ENCODE measurements around the gene COL6A1. TPM values are rescaled to one million over a fixed set of nuclear protein-coding genes. Genes with fewer than 3 reads are reported as not detected.
A peak's percentile ranks its signal among the peaks of the same experiment; 100 is the strongest.

Gene COL6A1, protein sequence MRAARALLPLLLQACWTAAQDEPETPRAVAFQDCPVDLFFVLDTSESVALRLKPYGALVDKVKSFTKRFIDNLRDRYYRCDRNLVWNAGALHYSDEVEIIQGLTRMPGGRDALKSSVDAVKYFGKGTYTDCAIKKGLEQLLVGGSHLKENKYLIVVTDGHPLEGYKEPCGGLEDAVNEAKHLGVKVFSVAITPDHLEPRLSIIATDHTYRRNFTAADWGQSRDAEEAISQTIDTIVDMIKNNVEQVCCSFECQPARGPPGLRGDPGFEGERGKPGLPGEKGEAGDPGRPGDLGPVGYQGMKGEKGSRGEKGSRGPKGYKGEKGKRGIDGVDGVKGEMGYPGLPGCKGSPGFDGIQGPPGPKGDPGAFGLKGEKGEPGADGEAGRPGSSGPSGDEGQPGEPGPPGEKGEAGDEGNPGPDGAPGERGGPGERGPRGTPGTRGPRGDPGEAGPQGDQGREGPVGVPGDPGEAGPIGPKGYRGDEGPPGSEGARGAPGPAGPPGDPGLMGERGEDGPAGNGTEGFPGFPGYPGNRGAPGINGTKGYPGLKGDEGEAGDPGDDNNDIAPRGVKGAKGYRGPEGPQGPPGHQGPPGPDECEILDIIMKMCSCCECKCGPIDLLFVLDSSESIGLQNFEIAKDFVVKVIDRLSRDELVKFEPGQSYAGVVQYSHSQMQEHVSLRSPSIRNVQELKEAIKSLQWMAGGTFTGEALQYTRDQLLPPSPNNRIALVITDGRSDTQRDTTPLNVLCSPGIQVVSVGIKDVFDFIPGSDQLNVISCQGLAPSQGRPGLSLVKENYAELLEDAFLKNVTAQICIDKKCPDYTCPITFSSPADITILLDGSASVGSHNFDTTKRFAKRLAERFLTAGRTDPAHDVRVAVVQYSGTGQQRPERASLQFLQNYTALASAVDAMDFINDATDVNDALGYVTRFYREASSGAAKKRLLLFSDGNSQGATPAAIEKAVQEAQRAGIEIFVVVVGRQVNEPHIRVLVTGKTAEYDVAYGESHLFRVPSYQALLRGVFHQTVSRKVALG
- 1 to 10 TPM; 2.8 to 3.6 (median 3.0) TPM for total RNA-seq

DNA sequence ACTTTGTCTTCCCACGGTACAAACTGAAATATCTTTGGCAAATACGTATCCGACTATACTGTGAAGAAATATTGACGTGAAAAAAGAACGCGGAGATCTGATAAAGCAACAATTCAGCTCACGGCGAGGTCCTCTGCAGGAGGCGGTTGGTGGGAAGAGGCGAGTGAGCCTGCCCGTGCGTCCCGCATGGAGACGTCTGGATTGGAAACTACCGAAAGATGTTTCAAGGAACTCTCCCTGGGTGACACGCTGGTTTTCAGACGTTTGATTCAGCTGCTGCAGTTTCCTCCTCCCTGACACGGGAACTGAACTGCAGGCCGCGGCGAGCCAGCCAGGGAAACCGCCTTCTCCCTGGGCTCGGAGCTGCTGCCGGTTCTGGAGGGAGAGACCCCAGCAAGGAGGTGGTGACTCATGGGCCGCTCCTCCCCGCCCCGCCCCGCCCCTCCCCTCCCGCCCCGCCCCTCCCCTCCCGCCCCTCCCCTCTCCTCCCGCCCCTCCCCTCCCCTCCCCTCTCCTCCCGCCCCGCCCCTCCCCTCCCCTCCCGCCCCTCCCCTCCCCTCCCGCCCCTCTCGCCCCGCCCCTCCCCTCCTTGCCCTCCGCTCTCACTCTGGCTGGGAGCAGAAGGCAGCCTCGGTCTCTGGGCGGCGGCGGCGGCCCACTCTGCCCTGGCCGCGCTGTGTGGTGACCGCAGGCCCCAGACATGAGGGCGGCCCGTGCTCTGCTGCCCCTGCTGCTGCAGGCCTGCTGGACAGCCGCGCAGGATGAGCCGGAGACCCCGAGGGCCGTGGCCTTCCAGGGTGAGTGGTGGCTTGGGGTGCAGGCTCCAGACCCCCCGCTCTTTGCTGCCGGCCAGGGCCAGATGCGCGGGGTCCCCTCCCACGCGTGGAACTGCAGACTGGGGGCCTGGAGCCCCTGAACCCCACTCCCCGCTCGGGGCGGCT is at the start of gene COL6A1:
COL6A1 (plus strand) TSS at position 620 of the 941 bp plus-strand sequence; CDS start at position 701, 81 bp downstream.
- DNase-seq (peak; percentile 52), ATAC-seq (peak; percentile 49 to 57)
- Mint-ChIP-seq H3K27me3 (ENCODE audit: low read depth) (no peaks in the 10 kb centered on the region), H3K4me1 (ENCODE audit: low read depth) (peaks cover 7% of the 10 kb centered on the region), H3K4me3 (peak within 1 kb of the TSS; percentile 54), H3K36me3 (ENCODE audit: insufficient read depth) (no peaks in the 10 kb centered on the region), H3K9me3 (no peaks in the 10 kb centered on the region)

DNA sequence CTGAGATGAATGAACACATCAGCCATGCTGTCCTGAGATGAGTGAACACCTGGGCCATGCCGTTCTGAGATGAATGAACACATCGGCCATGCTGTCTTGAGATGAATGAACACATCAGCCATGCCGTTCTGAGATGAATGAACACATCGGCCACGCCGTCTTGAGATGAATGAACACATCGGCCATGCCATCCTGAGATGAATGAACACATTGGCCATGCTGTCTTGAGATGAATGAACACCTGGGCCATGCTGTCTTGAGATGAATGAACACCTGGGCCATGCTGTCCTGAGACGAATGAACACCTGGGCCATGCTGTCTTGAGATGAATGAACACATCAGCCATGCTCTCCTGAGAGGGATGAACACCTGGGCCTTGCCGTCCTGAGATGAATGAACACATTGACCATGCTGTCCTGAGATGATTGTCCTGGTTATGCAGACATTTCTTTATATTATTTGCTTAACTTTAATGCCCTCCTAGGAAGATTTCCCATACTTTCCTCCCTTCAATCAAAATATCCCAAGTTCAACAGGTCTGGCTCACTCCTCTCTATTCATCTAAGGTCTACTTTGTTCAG is 48.6 kb upstream of the COL6A1 start:
- H3K27me3 Mint-ChIP-seq (ENCODE audit: low read depth), result peaks cover 5% of the 10 kb centered on the region
- H3K36me3 Mint-ChIP-seq (ENCODE audit: insufficient read depth), result peaks cover 4% of the 10 kb centered on the region
- H3K4me1 Mint-ChIP-seq (ENCODE audit: low read depth), result no peaks in the 10 kb centered on the region
- H3K9me3 Mint-ChIP-seq, result no peaks in the 10 kb centered on the region
- ATAC-seq (no peak), DNase-seq (no peak)
- H3K4me3 Mint-ChIP-seq, result no peak overlapping the region

DNA sequence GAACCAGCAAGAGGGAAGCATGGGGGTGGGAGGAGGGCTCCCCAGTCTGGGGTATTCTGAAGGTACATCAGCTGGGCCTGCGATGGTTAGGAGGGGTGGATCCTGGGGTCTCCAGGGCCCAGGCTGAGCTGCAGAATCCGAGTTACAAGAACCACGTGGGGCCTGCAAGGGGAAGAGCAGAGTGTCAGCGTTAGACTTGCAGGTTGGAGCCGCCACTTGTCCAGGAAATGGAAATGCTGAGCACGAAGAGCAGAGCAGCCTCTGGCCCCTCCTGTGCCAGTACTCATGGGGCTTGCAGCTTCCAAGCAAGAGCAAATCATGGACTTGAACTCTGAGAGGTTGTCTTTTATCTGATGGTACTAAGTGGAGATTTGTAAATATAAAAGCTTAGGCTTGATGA is 47.5 kb upstream of the COL6A1 start:
- no peak overlapping the region for H3K4me3 Mint-ChIP-seq
- H3K27me3 Mint-ChIP-seq (ENCODE audit: low read depth), result peaks cover 5% of the 10 kb centered on the region
- DNase-seq, result no peak
- ATAC-seq, result no peak
- no peaks in the 10 kb centered on the region for H3K4me1 Mint-ChIP-seq (ENCODE audit: low read depth)
- H3K9me3 Mint-ChIP-seq, result no peaks in the 10 kb centered on the region
- peaks cover 4% of the 10 kb centered on the region for H3K36me3 Mint-ChIP-seq (ENCODE audit: insufficient read depth)

DNA sequence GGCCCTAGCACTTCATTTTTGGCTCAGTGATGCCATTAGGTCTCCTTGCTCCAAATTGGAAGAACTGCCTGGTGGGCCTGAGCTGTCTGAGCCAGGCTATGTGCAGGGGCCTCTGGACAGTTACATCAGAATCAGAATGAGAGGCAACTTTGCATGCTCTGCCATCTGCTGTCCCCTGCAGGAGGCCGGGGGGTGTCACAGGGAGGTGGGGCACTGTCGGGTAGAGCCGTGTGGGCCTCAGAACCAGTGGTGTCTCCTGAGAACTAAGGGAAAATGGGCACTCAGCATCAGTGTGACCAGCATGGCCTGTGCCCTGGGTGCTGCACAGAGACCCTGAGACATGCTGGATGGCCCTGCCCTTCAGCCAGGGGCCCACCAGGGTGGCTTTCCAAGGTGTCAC is 47.0 kb upstream of the COL6A1 start:
- H3K27me3 Mint-ChIP-seq (ENCODE audit: low read depth), result peaks cover 5% of the 10 kb centered on the region
- H3K36me3 Mint-ChIP-seq (ENCODE audit: insufficient read depth), result peaks cover 4% of the 10 kb centered on the region
- DNase-seq (no peak), ATAC-seq (no peak)
- H3K4me1 Mint-ChIP-seq (ENCODE audit: low read depth), result no peaks in the 10 kb centered on the region
- H3K9me3 Mint-ChIP-seq, result no peaks in the 10 kb centered on the region
- H3K4me3 Mint-ChIP-seq, result no peak overlapping the region

DNA sequence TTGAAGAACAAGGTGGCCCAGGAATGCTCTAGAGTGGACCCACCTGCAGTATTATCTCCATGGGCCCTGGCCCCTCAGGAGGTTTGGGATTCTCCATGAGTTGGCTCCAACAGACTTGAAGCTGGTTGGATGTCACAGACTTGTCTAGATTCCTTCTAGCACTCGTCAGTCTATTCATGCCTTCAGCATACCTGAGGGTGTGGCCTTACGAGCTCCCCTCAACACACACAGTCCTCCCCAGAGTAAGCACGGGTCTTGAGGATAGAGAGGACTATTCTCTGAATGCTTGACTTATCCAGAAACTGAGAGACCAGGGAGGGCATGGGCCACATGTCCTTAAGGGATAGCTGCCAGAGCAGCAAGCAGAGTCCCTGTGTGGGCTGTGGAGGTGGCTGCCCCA is 45.9 kb upstream of the COL6A1 start:
- Mint-ChIP-seq H3K9me3 (no peaks in the 10 kb centered on the region), H3K4me3 (no peak overlapping the region), H3K4me1 (ENCODE audit: low read depth) (no peaks in the 10 kb centered on the region), H3K27me3 (ENCODE audit: low read depth) (peaks cover 5% of the 10 kb centered on the region), H3K36me3 (ENCODE audit: insufficient read depth) (peaks cover 4% of the 10 kb centered on the region)
- no peak for DNase-seq
- ATAC-seq, result no peak

DNA sequence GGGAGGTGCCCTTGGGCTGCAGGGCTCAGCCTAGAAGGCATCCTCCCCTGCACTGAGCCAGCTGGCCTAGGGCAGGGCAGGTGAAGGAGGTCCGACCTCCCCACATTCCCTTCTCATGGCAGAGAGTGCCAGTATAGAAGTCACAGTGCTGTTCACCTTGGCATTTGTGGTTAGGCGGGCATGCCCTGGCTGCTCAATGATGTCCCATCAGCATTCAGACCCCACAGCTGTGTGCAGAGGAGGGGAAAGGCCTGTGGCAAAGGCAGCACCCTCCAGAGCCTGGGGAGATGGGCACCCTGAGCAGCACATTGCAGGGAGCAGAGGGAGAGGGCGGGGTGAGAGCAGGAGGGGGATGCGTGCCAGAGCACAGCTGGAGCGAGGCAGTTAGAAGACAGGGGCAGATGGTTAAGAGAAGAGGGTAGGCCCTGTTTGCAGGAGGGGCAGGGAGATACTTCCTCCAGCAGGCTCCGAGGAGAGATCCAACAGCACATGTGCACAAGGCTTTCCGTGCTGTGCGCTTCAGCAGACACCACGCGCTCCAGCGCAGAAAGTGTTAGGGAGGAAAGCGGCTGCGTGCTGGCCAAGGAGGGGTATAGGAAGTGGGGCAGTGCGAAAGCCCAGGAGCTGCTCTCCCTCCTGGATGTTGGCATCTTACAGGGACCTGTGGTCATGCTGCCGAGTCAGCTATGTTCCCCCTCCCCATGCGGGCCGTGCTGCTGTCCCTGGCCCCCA is 43.7 kb upstream of the COL6A1 start:
- no peak for DNase-seq
- no peaks in the 10 kb centered on the region for H3K9me3 Mint-ChIP-seq

DNA sequence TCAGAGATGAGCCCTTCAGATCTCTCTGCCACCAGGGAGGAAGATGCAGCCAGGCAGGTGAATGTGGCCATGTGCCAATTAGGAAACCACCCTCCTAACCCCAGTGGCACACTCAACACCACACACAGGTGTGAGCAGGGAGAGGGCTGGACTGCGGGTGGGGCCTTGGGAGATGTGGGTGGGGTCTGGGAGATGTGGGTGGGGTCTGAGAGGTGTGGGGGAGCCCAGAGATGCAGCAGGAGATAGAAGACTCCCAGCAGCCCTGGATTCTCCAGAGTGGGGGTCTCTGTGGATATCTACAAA is 43.2 kb upstream of the COL6A1 start:
- DNase-seq (no peak), ATAC-seq (no peak)
- Mint-ChIP-seq H3K4me3 (no peak overlapping the region), H3K36me3 (ENCODE audit: insufficient read depth) (no peaks in the 10 kb centered on the region), H3K4me1 (ENCODE audit: low read depth) (no peaks in the 10 kb centered on the region), H3K27me3 (ENCODE audit: low read depth) (no peaks in the 10 kb centered on the region), H3K9me3 (no peaks in the 10 kb centered on the region)

More for the DNA sequence above, 43.7 kb upstream of the COL6A1 start:
- Mint-ChIP-seq H3K36me3 (ENCODE audit: insufficient read depth) (peaks cover 4% of the 10 kb centered on the region), H3K4me3 (no peak overlapping the region), H3K4me1 (ENCODE audit: low read depth) (no peaks in the 10 kb centered on the region), H3K27me3 (ENCODE audit: low read depth) (peaks cover 2% of the 10 kb centered on the region)
- ATAC-seq, result no peak

DNA sequence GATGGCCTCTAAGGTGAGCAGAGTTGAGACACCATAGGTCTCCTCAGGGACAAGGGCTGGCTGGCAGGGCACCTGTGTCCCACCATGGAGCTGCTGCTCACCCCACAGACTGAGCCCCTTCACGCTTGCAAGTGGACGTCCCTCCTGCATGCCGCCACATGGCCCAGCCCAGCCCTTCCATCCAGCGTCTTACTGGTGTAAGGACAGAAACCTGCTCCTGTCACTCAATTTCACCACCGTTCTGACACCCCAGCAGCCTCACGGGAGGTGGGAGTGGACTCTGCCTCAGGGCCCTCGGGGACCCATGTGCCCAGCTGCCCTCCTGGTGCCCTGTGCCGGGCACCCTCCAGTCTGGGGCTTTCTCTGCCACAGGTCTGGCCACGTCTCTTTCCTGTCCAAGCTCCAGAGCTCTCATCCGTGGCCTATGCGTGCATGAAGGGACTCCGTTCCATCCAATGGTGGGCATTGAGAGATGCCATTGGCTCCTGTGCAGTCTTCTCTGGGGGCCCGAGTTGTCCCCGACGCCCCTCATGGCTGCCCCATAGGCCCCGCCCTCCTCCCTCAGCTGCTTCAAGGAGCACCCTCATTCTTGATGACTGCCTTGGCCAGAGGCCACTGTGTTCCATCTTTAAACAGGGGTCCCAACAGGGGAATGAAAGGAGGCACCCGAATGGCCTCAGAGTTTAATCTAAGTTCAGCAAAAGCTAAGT is 42.6 kb upstream of the COL6A1 start:
- H3K4me1 Mint-ChIP-seq (ENCODE audit: low read depth), result no peaks in the 10 kb centered on the region
- H3K36me3 Mint-ChIP-seq (ENCODE audit: insufficient read depth), result no peaks in the 10 kb centered on the region
- H3K4me3 Mint-ChIP-seq, result no peak overlapping the region
- DNase-seq, result no peak
- no peaks in the 10 kb centered on the region for H3K9me3 Mint-ChIP-seq
- ATAC-seq, result no peak
- H3K27me3 Mint-ChIP-seq (ENCODE audit: low read depth), result no peaks in the 10 kb centered on the region

DNA sequence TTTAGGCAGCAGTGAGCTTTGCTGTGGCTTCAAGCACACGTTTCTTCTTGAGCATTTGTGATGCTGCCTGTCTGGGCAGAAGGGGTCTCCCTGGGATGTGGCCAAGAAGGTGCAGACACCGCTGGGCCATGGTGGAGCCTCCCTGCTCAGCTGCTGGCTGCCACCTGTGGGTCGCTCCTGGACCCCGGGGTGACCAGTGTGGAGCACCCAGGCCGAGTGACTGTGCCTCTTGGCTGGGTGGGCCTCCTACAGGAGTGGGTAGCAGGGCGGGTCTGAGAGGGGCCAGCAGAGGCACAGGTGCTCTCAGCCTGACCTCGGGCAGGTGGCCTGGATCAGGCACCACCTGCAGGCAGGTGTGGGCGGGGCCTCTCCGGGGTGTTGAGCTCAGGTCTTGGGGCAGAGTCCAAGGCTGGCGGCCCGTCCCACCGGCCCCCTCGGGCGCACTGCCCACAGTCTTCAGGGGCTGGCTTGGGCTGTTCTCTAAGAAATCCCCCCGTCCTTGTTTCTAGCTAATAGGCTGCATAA is 42.0 kb upstream of the COL6A1 start:
- no peak for ATAC-seq
- DNase-seq, result no peak
- Mint-ChIP-seq H3K36me3 (ENCODE audit: insufficient read depth) (no peaks in the 10 kb centered on the region), H3K9me3 (no peaks in the 10 kb centered on the region), H3K4me3 (no peak overlapping the region), H3K27me3 (ENCODE audit: low read depth) (no peaks in the 10 kb centered on the region), H3K4me1 (ENCODE audit: low read depth) (no peaks in the 10 kb centered on the region)

DNA sequence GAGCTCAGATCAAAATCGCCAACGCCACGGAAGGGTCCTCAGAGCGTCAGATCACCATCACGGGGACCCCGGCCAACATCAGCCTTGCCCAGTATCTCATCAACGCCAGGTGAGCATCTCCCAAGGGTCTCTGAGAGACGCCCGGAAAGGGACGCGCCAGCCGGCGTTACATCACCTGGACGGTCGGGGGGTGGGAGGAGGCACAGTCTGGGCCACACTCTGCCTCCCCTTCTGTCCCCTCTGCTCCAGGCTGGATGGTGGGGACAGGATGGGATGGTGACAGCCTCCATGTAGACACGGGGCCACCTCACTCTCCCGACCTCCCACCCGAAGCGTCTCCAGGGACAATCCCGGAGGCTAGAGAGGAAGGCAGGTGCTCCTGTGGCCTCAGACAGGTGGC is 41.5 kb upstream of the COL6A1 start:
- H3K27me3 Mint-ChIP-seq (ENCODE audit: low read depth), result no peaks in the 10 kb centered on the region

DNA sequence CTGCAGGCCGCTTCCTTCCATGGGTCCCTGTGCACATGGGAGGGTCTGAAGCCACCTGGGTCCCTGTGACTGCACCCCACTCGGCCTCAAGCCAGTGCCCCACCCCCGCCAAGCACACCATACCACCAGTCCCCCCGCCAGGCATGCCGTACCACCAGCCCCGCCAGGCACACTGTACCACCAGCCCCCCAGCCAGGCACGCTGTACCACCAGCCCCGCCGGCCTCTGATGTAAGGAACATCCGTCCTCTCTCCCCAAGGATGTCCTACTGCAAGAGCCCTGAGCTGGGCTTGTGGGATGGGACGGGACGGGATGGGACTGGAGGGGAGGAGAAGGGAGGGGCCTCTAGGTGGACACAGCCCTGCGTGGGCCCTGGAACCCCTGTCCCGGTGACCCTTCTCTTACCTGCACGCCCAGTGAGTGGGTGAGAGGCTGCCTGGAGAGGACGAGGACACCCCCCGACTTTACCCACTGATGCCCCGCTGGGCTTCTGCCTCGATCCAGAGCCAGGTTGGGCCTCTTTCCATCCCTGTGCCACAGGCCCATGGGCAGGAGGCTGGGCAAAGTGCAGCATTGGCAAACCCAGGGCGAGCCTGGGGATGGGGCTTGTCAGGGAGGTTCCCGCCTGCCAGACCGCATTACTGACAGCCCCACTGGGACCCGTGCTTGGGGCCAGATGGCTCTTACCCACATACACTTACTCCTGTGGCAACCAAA is 40.8 kb upstream of the COL6A1 start:
- Mint-ChIP-seq H3K4me3 (no peak overlapping the region), H3K36me3 (ENCODE audit: insufficient read depth) (no peaks in the 10 kb centered on the region)
- no peak for ATAC-seq

More for the DNA sequence above, 41.5 kb upstream of the COL6A1 start:
- no peaks in the 10 kb centered on the region for H3K9me3 Mint-ChIP-seq
- H3K4me3 Mint-ChIP-seq, result no peak overlapping the region
- no peaks in the 10 kb centered on the region for H3K4me1 Mint-ChIP-seq (ENCODE audit: low read depth)
- ATAC-seq (no peak), DNase-seq (no peak)
- no peaks in the 10 kb centered on the region for H3K36me3 Mint-ChIP-seq (ENCODE audit: insufficient read depth)

DNA sequence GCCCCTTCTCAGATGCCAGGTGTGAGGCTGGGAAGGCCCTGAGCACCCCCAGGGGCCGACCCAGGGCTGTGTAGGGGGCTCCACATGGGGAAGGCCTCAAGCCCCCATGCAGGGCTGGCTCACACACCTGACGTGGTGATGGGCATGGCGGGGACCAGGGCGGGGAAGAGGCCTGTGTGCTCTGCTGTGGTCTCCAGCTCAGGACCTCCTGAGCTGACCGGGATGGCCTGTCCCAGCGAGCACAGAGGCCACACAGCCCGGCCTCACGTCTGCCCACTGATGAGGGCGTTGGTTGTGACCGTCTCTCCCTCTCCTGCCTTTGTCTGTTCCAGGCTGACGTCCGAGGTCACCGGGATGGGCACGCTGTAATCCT is 40.2 kb upstream of the COL6A1 start:
- H3K4me1 Mint-ChIP-seq (ENCODE audit: low read depth), result no peaks in the 10 kb centered on the region
- no peaks in the 10 kb centered on the region for H3K36me3 Mint-ChIP-seq (ENCODE audit: insufficient read depth)
- no peaks in the 10 kb centered on the region for H3K9me3 Mint-ChIP-seq
- no peaks in the 10 kb centered on the region for H3K27me3 Mint-ChIP-seq (ENCODE audit: low read depth)
- no peak overlapping the region for H3K4me3 Mint-ChIP-seq
- no peak for DNase-seq
- no peak for ATAC-seq

More for the DNA sequence above, 40.8 kb upstream of the COL6A1 start:
- no peaks in the 10 kb centered on the region for H3K9me3 Mint-ChIP-seq
- DNase-seq, result no peak
- H3K27me3 Mint-ChIP-seq (ENCODE audit: low read depth), result no peaks in the 10 kb centered on the region
- no peaks in the 10 kb centered on the region for H3K4me1 Mint-ChIP-seq (ENCODE audit: low read depth)
